Activated CD4-positive, alpha-beta T cell treated with anti-CD3 and anti-CD28 coated beads, Interleukin-2, amount 50 U/mL, for 24 hours (primary cell): ENCODE data around the gene SCNM1.
"Not testable (repeated sequence)": the region's sequence is repeated elsewhere in the genome, so short reads cannot be mapped to it uniquely, and the experiment has no call there.

Experiments
- DNase-seq, 2 donors: peaks; one replicate each; pipeline ENCODE4 v3.0.0-alpha.2; 2020; ENCODE audit warnings: low read depth in 1 of 2, low spot score in 1 of 2

The SCNM1 gene

DNA sequence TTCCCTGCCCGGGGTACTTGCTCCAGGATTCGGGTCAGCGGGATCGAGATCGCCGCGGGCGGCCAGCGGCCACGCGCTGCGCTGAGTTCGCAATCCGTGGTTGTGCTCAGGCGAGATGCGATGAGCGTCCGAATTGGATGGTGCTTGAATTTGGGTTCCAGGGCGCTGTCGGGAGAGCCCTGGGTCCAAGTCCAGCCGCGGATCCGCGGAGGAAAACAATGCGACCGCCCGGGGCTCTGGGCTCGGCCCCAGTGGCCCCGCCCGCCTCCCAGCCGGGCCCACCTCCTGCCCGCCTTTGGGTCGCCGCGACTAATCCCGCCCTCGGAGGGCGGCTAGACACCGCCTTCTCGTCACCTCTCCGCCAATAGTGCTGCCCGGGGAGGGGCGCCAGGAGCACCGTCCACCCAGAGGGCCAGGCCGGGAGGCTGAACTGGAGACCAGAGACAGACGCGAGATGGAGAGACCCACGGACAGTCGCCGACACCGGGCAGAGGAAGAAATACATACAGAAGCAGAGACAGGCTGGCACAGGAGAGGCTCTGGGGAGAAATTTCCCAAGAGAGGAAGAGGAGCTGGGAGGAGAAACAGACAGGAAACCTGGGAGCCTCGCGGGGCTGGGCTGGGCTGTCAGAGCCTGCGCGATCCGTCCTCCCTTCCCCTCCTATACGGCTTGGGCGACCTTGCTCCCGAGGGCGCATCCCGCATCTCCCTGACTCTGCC lies 19.4 kb upstream of the SCNM1 start, which contains the start of gene SEMA6C:
SEMA6C (minus strand) TSS at position 220 of the 720 bp plus-strand sequence. CDS start 4,010 bp downstream, outside the sequence.
- DNase-seq: peak; percentile 55 to 81

DNA sequence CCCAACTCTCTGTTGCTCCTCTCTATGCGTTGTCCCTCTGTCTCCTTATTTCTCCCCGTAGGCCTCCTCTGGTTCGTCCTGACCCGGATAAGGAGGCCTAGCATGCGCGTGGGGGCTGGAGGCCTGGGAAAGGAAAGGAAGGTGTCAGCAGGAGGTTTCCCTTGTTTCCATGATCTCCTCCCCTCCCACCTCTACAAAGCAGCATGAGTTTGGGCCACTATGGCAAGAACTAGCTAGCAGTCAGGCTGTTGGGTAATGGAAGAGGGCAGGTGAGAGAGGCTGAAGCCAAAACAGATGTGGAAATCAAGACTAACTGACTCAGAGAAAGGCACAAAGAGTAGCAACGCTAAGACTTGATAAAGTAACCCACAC lies 18.8 kb upstream of the SCNM1 start:
- DNase-seq: no peak

DNA sequence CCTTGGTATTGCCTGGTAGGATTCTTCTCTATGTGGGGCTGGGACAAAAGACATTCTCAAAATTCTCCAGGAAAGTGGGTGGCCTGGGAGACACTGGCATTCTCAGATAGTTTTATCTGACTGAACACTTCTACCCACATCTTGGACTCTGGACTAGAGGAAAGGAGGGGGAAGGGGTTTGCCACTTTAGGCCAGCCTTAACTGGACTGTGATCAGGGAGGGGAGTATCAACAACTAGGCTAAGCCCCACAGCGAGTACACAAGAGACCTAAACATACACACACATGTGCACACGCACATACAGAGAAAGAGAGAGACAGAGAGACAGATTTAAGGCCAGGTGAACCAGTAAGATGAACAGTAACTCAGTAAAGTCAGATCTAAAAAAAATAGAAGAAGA lies 18.3 kb upstream of the SCNM1 start:
- no peak for DNase-seq

DNA sequence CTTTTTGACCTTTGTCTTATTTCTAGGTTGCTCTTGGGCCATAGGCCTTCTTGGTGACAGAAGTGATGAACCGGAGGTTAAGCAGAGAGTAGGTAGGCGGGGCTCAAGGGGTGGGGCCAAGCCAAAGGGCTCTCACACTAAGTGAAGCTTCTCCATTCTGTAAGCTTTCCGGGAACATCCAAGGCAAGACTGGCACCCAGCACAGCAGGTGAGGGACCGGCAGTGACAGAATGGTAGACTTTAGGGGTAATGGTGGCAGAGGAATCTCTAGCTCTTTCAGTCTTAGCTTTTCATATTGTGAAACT lies 9.5 kb upstream of the SCNM1 start, which contains the start of gene TNFAIP8L2:
TNFAIP8L2 (plus strand) TSS at position 135 of the 305 bp plus-strand sequence. CDS start 2,049 bp downstream, outside the sequence.
- peak in 1 of 2 donors; percentile 68 for DNase-seq

DNA sequence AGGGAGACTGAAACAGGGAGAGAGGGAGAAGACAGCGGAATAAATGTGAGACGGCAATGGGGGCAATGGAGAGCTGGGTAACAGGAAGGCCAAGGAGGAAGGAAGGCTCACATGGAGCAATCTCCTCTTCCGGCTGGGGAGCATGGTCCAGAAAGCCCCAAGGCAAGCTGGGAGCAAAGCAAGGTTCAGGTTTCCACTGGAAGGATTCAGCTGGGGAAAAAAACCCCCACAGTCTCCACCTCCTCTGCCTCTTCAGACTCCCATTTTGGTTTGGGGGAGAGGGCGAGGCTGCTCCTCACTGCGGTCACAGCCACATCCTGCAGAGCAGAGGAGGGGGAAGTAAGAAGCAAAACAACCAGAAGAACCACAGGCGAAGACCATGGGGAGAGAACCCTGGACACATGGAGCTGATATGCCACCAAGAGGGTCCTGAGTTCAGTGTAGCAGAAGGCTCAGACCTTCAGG lies 8.8 kb upstream of the SCNM1 start:
- no peak for DNase-seq

DNA sequence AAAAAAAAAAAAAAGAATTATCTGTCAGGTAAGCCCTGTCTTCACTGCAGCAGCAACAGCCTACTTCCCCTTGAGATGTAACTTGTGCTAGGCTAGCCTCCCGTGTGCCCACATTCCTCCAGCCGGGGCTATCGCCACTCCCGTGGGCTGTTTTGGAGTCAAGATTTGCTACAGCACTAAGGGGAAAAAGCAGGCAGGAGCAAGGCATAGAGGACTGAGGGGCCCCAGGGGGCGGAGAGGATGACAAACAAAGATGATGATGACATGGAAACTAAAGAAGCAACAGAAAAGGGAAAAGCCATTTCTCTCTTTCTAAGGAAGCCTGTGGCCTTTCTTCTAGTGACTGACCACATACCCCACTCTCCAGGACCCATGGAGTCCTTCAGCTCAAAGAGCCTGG lies 7.6 kb upstream of the SCNM1 start:
- no peak for DNase-seq

DNA sequence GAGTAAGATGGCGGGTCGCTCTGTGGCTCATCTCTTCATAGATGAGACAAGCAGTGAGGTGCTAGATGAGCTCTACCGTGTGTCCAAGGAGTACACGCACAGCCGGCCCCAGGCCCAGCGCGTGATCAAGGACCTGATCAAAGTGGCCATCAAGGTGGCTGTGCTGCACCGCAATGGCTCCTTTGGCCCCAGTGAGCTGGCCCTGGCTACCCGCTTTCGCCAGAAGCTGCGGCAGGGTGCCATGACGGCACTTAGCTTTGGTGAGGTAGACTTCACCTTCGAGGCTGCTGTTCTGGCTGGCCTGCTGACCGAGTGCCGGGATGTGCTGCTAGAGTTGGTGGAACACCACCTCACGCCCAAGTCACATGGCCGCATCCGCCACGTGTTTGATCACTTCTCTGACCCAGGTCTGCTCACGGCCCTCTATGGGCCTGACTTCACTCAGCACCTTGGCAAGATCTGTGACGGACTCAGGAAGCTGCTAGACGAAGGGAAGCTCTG lies 7.1 kb upstream of the SCNM1 start:
- DNase-seq: no peak

DNA sequence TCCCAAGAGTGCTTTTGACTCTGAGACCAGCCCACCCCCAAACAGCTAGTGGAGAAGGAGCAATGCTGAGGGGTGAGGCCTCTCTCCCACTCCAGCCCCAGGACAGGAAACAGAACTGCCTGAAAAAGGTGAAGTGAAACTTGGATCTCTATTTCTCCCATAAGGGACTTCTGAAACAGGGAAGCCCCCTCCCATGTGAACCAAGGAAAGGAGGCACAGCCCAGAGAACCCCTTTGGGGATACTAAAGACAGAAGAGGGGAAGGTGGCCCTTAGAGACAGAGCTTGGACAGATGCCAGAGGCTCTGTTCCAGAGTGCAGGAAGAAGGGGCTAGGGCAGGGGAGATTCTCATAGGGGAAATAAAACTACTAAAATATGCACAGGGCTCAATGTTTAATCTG lies 6.6 kb upstream of the SCNM1 start:
- no peak for DNase-seq

DNA sequence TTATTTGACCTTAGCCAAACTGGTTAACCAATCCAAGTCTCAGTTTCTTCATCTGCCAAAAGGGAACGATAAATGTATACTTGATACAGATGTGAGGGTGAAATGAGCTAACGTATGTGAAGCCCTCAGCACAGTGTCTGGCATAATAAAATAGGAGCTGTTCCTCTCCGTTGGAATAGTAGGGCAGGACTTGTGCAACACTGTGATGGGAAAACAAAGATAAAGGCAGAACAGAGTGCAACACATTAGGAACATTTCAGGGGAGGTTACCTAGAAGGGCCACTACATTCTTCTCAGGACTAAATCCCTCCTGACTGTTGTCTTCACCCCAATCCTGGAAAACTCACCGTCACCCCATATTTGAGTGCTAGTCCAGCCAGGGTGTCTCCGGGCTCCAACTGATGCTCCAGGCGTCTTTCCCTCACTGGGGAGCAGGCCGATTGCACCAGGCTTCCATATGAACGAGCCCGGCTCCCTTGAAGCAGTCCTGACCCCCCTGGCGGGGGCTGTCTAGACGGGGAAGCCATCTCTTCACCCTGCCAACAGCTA lies 1.1 kb upstream of the SCNM1 start:
- no peak for DNase-seq

DNA sequence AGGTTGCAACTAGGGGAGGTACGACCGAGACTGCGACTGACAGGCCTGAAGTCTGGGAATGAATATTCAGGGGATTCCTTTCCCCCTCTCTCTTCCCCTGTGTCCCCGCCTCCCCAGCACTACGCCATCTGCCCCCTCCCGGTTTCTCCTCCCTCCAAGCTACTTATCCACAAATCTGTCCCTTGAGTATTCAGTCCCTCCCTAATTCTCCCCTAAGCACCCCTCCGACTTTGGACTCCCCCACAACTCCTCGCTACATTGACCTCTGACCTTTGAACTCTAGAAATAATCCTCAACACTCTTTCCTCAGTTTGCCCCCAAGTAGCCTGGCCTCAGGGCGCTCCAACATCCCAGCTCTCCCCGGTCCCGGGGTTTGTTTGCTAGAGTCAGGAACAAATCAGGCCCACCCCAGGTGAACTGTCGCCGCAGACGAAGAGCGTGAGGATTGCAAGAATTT lies 635 bp upstream of the SCNM1 start:
- DNase-seq: no peak

DNA sequence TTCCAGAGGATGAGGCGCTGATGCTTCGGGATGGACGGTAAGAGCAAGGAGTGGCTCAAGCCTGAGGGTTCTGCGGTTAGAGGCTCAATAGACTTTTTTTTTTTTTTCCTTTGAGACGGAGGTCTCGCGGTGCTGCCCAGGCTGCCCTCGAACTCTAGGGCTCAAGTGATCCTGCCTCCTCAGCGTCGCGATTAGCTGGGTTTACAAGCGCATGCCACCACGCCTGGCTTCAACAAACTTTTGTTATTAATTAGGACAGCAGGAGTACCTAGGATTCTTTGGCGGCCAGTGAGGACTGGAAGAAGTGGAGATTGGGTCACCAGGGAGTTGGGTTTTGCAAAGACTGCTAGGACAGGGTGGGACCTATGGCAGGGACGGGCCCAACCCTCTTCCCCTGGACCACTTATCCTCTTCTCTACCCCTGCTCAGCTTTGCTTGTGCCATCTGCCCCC lies 587 bp downstream of the SCNM1 start:
- DNase-seq: no peak

DNA sequence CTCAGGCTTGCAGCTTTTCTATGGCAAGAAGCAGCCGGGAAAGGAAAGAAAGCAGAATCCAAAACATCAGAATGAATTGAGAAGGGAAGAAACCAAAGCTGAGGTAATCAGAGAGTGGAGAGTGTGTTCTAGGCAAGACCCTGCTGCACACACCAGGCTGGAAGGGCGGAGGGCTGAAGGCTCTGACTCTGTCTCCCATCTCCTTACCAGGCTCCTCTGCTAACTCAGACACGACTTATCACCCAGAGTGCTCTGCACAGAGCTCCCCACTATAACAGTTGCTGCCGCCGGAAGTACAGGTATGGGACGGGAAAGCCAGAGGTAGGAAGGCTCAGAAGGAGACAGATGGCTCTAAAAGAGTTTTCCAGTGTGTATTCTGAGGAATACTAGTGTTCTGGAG lies 1.2 kb downstream of the SCNM1 start:
- DNase-seq: no peak

DNA sequence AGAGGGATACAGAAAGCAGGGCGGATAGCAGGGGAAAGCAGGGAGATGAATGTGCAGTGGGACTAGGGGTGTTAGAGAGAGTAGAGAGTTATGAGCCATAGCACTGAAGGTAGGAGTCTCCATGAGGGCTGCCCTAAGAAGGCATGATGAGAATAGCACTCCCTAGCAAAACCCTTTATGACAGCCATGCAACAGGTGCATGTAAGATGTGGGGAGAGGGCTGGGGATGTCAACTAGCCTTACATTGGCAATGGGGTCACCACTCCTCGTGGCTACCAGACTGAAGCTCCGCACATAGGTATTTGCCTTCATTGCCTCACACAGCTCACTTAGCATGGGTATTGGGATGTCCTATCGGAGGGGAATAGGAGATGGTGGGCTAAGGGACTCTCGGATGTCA lies 5.2 kb downstream of the SCNM1 start:
- DNase-seq: no peak

DNA sequence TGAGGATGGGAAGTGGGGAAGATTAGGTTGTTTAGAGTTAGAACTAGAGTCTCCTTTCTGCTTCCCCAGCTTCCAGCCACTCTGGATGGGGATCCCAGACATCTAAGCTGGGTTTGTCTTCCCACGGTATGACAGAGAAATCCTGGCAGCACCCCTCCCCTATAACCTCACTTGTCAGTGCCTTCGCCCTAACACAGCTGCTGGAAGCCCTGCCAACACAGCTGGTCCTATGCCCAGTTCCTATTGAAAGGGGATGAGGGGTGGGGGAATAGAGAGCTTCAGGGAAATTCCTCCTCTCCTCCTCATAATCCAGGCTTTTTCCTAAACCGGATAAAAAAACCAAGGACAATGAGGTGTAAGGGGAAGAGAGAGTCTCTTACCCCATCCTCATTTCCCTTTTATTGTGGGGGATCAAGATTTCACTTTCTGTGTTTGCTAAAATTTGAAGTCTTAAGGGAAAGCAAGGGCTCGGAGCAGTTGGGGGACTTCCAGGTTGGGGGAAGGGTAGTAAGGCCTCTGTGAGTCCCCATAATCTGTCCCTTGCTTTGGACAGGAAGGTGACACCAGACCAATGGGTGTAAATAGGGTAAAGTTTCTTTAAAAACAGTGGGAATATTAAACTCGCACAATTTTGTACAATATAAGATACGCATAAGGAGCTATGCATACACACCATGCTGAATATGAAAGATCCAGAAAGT lies 9.2 kb downstream of the SCNM1 start:
- no peak for DNase-seq

DNA sequence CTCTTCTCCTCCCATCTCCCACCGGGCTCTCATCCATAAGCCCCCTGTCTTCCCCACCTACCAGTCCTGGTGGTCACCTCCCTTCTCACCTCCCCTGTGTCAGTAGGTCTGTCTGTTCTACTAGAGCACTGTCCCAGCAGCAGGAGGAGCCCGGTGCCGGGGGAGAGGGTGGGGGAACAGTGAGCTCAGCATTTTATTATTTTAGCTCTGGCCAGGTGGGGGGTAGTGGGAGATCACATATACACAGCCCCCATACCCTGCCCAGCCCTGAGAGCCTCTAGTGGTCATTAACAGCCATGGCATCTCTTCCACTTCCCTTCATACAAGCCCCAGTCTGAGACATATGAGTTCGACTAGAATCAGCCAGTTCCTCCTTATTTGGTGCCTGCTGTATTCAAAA lies 9.9 kb downstream of the SCNM1 start, which contains the start of gene TMOD4:
TMOD4 (minus strand) TSS at position 119 of the 400 bp plus-strand sequence. CDS start 1,106 bp downstream, outside the sequence.
- DNase-seq: no peak

DNA sequence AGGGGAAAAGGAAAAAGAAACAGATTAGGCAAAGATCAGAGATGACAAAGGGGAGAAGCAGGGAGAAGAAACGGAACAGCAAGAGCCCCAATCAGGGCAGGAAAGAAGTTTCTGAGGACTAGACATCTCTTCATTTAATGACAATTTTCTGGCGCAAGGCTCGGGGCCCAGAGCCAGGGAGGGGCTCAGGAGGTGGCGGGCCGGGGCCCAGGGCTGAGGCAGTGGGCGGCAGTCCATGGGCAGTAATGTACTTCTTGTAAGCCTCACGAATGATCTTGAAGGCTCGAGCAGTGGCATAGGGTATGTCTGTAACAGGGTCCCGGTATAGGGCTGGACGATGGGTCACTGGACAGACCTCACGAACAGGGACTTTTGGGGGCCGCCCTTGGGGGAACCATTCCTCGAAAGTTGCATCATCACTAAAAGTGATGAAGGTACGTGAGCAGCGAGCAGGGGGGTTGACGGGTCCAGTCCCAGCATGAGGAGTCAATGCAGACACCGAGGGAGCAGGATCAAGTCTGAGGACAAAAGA lies 10.6 kb downstream of the SCNM1 start:
- no peak for DNase-seq

DNA sequence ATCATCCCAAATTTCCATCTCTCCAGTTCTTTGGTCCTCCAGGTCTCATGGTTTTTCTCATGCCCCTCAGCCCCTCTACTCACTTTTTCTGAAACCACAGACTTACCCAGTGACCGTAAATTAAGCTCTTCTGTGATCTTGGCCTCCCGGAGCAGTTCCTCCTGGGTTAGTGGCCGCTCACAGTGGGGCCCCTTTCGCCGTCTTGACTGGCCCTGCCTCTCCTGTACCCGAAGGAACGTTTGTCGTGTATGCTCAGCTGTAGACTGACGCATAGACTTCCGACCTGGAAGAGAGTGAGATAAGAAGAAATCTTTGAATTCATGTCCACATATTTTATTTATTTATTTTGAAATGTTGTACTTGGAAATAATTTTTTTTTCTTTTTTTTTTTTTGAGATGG lies 18.3 kb downstream of the SCNM1 start:
- no peak for DNase-seq

DNA sequence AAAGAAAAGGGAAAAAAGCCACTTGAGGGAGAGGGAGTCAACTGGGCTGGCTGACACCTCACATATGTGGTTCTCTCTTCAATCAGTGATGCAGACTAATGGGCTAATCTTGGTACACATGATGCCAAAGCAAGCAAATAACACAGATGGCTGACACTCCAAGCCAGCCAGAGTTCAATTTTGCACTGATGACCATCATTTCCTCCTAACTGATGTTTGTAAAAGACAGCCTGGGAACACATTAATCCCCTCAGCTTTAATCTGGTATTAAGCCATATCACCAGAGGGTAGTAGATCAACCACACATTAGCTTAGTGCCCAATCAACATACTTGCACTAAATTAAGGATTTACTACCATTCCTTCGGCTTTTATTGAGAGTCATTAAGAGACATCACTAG lies 21.3 kb downstream of the SCNM1 start:
- DNase-seq: no peak

DNA sequence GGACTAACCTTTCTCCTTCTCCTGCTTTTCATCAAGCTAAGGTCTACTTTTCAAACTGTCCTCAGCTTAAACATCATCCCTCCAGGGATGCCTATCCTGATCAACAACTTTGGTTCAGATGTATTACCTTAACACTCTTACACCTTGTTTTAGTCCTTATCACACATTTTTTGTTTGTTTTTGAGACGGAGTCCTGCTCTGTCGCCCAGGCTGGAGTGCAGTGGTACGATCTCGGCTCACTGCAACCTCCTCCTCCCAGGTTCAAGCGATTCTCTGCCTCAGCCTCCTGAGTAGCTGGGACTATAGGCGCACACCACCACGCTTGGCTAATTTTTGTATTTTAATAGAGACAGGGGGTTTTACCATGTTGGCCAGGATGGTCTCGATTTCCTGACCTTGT lies 22.7 kb downstream of the SCNM1 start:
- not testable (repeated sequence) for DNase-seq

DNA sequence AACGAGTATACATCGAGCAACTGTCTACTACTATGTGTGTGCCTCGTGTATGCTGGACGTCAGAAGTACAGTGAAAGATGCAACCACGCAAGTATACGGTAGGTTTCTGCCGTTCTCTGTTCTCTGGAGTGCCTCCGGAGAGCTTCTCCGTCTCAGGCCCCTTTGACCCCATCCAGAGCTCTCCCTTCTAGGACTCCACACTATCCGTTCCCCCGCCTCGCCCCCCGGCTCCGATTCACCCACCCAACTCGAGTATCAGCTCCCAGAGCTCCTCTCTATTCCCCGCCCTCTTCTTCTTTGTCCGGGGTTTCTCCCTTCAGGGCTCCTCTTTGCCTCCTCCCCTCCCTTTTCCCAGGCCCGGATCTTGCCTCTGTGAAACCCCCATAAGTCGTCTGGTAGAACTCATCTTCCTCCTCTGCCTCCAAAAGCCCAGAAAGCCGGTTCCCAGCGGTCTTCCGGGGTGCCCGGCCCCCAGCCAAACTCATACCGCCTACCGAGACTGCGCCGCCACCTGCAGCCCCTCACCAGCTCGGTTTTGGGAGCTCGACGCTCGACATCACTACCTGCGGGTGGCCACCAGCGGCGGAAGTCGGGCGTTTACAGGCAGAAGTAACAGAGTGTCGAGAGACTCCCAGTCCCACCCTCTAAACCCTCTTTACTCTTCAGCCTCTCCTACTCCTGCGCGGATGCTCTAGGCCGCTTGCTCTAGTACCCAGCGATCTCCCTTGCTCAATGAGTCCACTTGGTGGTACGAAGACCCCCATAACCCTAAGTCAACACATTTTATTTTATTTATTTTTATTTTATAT lies 23.9 kb downstream of the SCNM1 start, which contains the start of gene VPS72:
VPS72 (minus strand) TSS at position 561 of the 809 bp plus-strand sequence; CDS start at position 485, 76 bp downstream.
- DNase-seq: peak; percentile 63 to 81

DNA sequence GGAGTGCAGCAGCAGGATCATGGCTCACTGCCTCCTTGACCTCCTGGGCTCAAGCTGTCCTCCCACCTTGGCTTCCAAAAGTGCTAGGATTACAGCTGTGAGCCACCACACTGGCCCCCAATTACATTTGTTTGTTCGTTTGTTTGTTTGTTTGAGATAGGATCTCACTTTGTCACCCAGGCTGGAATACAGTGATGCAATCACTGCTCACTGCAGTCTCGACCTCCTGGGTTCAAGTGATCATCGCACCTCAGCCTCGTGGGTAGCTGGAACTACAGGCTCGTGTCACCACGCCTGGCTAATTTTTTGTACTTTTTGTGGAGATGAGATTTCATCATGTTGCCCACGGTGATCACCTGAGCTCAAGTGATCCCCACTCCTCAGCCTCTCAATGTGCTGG lies 26.1 kb downstream of the SCNM1 start:
- DNase-seq: no peak
